Adrenal gland (tissue), 5 donors: ENCODE results near the gene FBXW8.

Experiments used
- POLR2A ChIP-seq, 2 donors: fragments of 450-650 bp; IDR thresholded peaks; one replicate each; pipeline ENCODE4 v1.6.1; 2017; ENCODE audit warnings: antibody characterized with exemption in 2 of 2, mild to moderate bottlenecking in 2 of 2, moderate library complexity in 1 of 2
- TF ChIP-seq, protein P1 (sequence below), 6 experiments: fragments of 450-650 bp in 4 of 6; fragments of 200-600 bp in 2 of 6; sonication (generic) in 1 of 6; IDR thresholded peaks; 1 replicate in 5 of 6; 2 replicates in 1 of 6; pipeline versions ENCODE4 v1.5.1 to v1.8.0; 2016 to 2021; ENCODE audit warnings: antibody characterized with exemption in 6 of 6, mild to moderate bottlenecking in 2 of 6, moderate library complexity in 1 of 6
- donor health status: DM: no; HTN: no; CAD: no.

DNA sequence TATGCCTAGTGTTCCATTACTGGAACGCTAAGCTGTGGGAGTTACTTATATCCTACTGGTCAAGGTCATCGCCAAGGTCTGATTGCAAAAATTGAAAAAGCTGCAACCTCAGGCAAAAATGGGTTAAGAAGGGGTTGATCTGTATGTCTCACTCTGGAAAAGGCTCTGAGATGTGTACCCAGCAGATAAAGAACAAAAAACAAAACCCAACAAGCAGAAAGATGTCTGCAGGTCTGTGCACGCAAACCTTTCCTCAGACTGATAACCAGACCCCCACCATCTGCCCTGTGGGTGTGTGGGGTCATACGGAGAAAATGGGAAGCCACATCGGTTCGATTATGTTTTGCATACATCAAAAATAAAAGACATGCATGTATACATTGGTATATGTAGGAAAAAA, 132.1 kb downstream of the FBXW8 start:
- TF ChIP-seq, protein P1, sequence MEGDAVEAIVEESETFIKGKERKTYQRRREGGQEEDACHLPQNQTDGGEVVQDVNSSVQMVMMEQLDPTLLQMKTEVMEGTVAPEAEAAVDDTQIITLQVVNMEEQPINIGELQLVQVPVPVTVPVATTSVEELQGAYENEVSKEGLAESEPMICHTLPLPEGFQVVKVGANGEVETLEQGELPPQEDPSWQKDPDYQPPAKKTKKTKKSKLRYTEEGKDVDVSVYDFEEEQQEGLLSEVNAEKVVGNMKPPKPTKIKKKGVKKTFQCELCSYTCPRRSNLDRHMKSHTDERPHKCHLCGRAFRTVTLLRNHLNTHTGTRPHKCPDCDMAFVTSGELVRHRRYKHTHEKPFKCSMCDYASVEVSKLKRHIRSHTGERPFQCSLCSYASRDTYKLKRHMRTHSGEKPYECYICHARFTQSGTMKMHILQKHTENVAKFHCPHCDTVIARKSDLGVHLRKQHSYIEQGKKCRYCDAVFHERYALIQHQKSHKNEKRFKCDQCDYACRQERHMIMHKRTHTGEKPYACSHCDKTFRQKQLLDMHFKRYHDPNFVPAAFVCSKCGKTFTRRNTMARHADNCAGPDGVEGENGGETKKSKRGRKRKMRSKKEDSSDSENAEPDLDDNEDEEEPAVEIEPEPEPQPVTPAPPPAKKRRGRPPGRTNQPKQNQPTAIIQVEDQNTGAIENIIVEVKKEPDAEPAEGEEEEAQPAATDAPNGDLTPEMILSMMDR (IDR thresholded peaks at IDR 0.05): no peak
- TF ChIP-seq POLR2A (IDR thresholded peaks at IDR 0.05): no peak
